Measurements from ENCODE around the gene NPAS1. TPM values are rescaled to one million over a fixed set of nuclear protein-coding genes. Genes with fewer than 3 reads are reported as not detected.

Gene NPAS1
- polyA plus RNA-seq, 1 donor from 2014 or later: not detected

GRCh38 chr19:47020132-47020805, 632 bp downstream of the NPAS1 start:
- TF ChIP-seq TAF1 (IDR thresholded peaks at IDR 0.05; ENCODE audit: low read depth) (no peak), REST (IDR thresholded peaks at IDR 0.05; ENCODE audit: borderline replicate concordance) (no peak), CTCF (IDR thresholded peaks at IDR 0.05; ENCODE audit: poor library complexity, severe bottlenecking) (no peak), EP300 (conservative IDR thresholded peaks at IDR 0.05; ENCODE audit: poor library complexity, severe bottlenecking) (no peak), POLR2AphosphoS5 (IDR thresholded peaks at IDR 0.05) (no peak), SMC3 (conservative IDR thresholded peaks at IDR 0.05; ENCODE audit: poor library complexity) (no peak), MXI1 (conservative IDR thresholded peaks at IDR 0.05; ENCODE audit: poor library complexity, severe bottlenecking) (no peak), EZH2 (IDR thresholded peaks at IDR 0.05; ENCODE audit: borderline replicate concordance, insufficient read depth, low read length, poor library complexity, severe bottlenecking) (no peak), RAD21 (conservative IDR thresholded peaks at IDR 0.05) (no peak)
- H3F3A ChIP-seq (ENCODE audit: insufficient read depth, low read length, poor library complexity, severe bottlenecking): no peaks in the 10 kb centered on the region
- no peak overlapping the region for H2AFZ ChIP-seq (ENCODE audit: low read depth, low read length)
- no peak overlapping the region for H3K4me2 ChIP-seq (ENCODE audit: low read length)
- H3K4me3 ChIP-seq (ENCODE audit: low read length): peak overlapping the region; percentile 61
- H3K9me3 ChIP-seq (ENCODE audit: low read length): no peaks in the 10 kb centered on the region
- no peak overlapping the region for H3K9ac ChIP-seq (ENCODE audit: low read length)
- H4K20me1 ChIP-seq (ENCODE audit: insufficient read depth): no peaks in the 10 kb centered on the region
- H3K79me2 ChIP-seq (replicated peaks; ENCODE audit: insufficient read depth, low read length): no peaks in the 10 kb centered on the region
- H3K27ac ChIP-seq (ENCODE audit: low read length): no peak overlapping the region
- no peaks in the 10 kb centered on the region for H3K36me3 ChIP-seq (ENCODE audit: insufficient read depth, low read length)
- H3K27me3 ChIP-seq (ENCODE audit: insufficient read depth, low read depth, low read length): peaks cover 56% of the 10 kb centered on the region
- H3K9me2 ChIP-seq (ENCODE audit: insufficient read depth, low read length): no peaks in the 10 kb centered on the region

- H3F3A ChIP-seq (ENCODE audit: insufficient read depth, low read length, poor library complexity, severe bottlenecking): no peaks in the 10 kb centered on the region
- H3K9ac ChIP-seq (ENCODE audit: low read length): no peak overlapping the region
- no peak for TF ChIP-seq EP300 (conservative IDR thresholded peaks at IDR 0.05; ENCODE audit: poor library complexity, severe bottlenecking)
- no peak for TF ChIP-seq REST (IDR thresholded peaks at IDR 0.05; ENCODE audit: borderline replicate concordance)
- TF ChIP-seq MXI1 (conservative IDR thresholded peaks at IDR 0.05; ENCODE audit: poor library complexity, severe bottlenecking): no peak
- peak; percentile 47 for TF ChIP-seq EZH2 (IDR thresholded peaks at IDR 0.05; ENCODE audit: borderline replicate concordance, insufficient read depth, low read length, poor library complexity, severe bottlenecking)
- no peak for TF ChIP-seq TAF1 (IDR thresholded peaks at IDR 0.05; ENCODE audit: low read depth)
- peak overlapping the region; percentile 61 for H3K4me3 ChIP-seq (ENCODE audit: low read length)
- no peak overlapping the region for H3K4me2 ChIP-seq (ENCODE audit: low read length)
- no peaks in the 10 kb centered on the region for H4K20me1 ChIP-seq (ENCODE audit: insufficient read depth)
- no peak overlapping the region for H2AFZ ChIP-seq (ENCODE audit: low read depth, low read length)
- peaks cover 57% of the 10 kb centered on the region for H3K27me3 ChIP-seq (ENCODE audit: insufficient read depth, low read depth, low read length)
- H3K9me3 ChIP-seq (ENCODE audit: low read length): no peaks in the 10 kb centered on the region
- no peaks in the 10 kb centered on the region for H3K79me2 ChIP-seq (replicated peaks; ENCODE audit: insufficient read depth, low read length)
- no peaks in the 10 kb centered on the region for H3K36me3 ChIP-seq (ENCODE audit: insufficient read depth, low read length)
- H3K27ac ChIP-seq (ENCODE audit: low read length): no peak overlapping the region
- no peaks in the 10 kb centered on the region for H3K9me2 ChIP-seq (ENCODE audit: insufficient read depth, low read length)
Measured at GRCh38 chr19:47020992-47021496, 1.4 kb downstream of the NPAS1 start.

Measured in neural cell (in vitro differentiated cells).